ENCODE measurements around the gene KIAA1191. TPM values are rescaled to one million over a fixed set of nuclear protein-coding genes. Genes with fewer than 3 reads are reported as not detected.

The KIAA1191 gene
- total and polyA plus RNA-seq, 9 of the 15 experiments (the other 6 are each of a cell fraction or from before 2014, with no cell fraction given): 31.0 to 80.2 (median 45.7) TPM

GRCh38 chr5:176388444-176389134 is 27.0 kb upstream of the KIAA1191 start, which contains the start of the genes HIGD2A and NOP16 (continued):
- peak in 1 of 2 experiments; percentile 83; a peak in 1 of 4 replicates for TF ChIP-seq KDM4B (IDR thresholded peaks at IDR 0.05; ENCODE audit: borderline replicate concordance in 2 of 2, low read depth in 1 of 2)
- TF ChIP-seq MBD1 (CRISPR knock-in tag; IDR thresholded peaks at IDR 0.05): no peak
- TF ChIP-seq THAP7 (CRISPR knock-in tag; IDR thresholded peaks at IDR 0.05): peak; percentile 91
- TF ChIP-seq POLR2AphosphoS5 (IDR thresholded peaks at IDR 0.05; ENCODE audit: control insufficient read depth, insufficient read depth, low read depth, low read length): peak; percentile 43; the same call in 1 of the 2 replicates
- peak; percentile 92 for TF ChIP-seq AFF4 (CRISPR knock-in tag; IDR thresholded peaks at IDR 0.05)
- TF ChIP-seq ELK1 (CRISPR knock-in tag; IDR thresholded peaks at IDR 0.05): no peak
- no peak for TF ChIP-seq ZNF124 (CRISPR knock-in tag; IDR thresholded peaks at IDR 0.05)
- TF ChIP-seq LCOR (CRISPR knock-in tag; IDR thresholded peaks at IDR 0.05): peak; percentile 97
- peak; percentile 73; the same call in 1 of the 2 replicates for TF ChIP-seq KLF6 (CRISPR knock-in tag; IDR thresholded peaks at IDR 0.05; ENCODE audit: borderline replicate concordance)
- TF ChIP-seq ZNF175 (CRISPR knock-in tag; IDR thresholded peaks at IDR 0.05; ENCODE audit: low read depth): peak; percentile 38; the same call in 1 of the 2 replicates
- peak; percentile 95 for TF ChIP-seq ZNF143 (CRISPR knock-in tag; IDR thresholded peaks at IDR 0.05)
- TF ChIP-seq ZNF707 (CRISPR knock-in tag; conservative IDR thresholded peaks at IDR 0.05): no peak
- no peak for TF ChIP-seq ATF3 (IDR thresholded peaks at IDR 0.05)
- TF ChIP-seq ATF3 (CRISPR knock-in tag; conservative IDR thresholded peaks at IDR 0.05): peak; percentile 89
- no peak for TF ChIP-seq NFXL1 (CRISPR knock-in tag; IDR thresholded peaks at IDR 0.05)
- no peak for TF ChIP-seq NUFIP1 (IDR thresholded peaks at IDR 0.05; ENCODE audit: partially characterized antibody)
- TF ChIP-seq ARID1B (IDR thresholded peaks at IDR 0.05): peak; percentile 59
- TF ChIP-seq NRF1 (conservative IDR thresholded peaks at IDR 0.05 in 1 of 2, IDR thresholded peaks at IDR 0.05 in 1 of 2): peak; percentile 84 to 88
- TF ChIP-seq MXI1 (IDR thresholded peaks at IDR 0.05; ENCODE audit: low read depth, low read length): peak; percentile 98
- TF ChIP-seq ZNF717 (CRISPR knock-in tag; IDR thresholded peaks at IDR 0.05): no peak
